Natural killer cell (primary cell): ENCODE results near the gene DYNC2H1. TPM values are rescaled to one million over a fixed set of nuclear protein-coding genes. Genes with fewer than 3 reads are reported as not detected.

Experiments
- ATAC-seq, 3 donors: fragments of 150-1000 bp in 2 of 3; fragments of 200-7000 bp in 1 of 3; cut with Tn5 transposase; 1 replicate in 1 of 3; 2 replicates in 2 of 3; pipeline ENCODE4 v1.10.0; 2021; ENCODE audit warnings: mild to moderate bottlenecking in 2 of 3, moderate library complexity in 2 of 3
- DNase-seq, 2 donors: peaks; one replicate each; pipeline versions ENCODE4 v3.0.0 to v3.0.0-alpha.2; 2013 to 2021; ENCODE audit warnings: mixed read lengths in 1 of 2
- H3K27ac ChIP-seq: one replicate; pipeline ENCODE4 v1.5.1; 2013; ENCODE audit warnings: mild to moderate bottlenecking, low read length
- H3K27me3 ChIP-seq: one replicate; pipeline ENCODE4 v1.6.1; 2013; ENCODE audit warnings: low read length; ENCODE audit not compliant: control insufficient read depth, insufficient read depth
- H3K36me3 ChIP-seq: one replicate; pipeline ENCODE4 v1.6.1; 2013; ENCODE audit warnings: low read length; ENCODE audit not compliant: control insufficient read depth, insufficient read depth
- H3K4me1 ChIP-seq: one replicate; pipeline ENCODE4 v1.6.1; 2013; ENCODE audit warnings: low read length; ENCODE audit not compliant: control insufficient read depth, insufficient read depth
- H3K4me3 ChIP-seq: one replicate; pipeline ENCODE4 v1.5.1; 2013; ENCODE audit warnings: low read length
- H3K9me3 ChIP-seq: one replicate; pipeline ENCODE4 v1.6.1; 2013; ENCODE audit warnings: low read length; ENCODE audit not compliant: control insufficient read depth, insufficient read depth
- H3K27ac Mint-ChIP-seq, 2 donors: one replicate each; pipeline ENCODE4 v1.8.0; 2022; ENCODE audit warnings: mild to moderate bottlenecking in 2 of 2, mixed read lengths in 2 of 2, moderate library complexity in 1 of 2
- H3K27me3 Mint-ChIP-seq, 2 donors: one replicate each; pipeline ENCODE4 v1.8.0; 2022; ENCODE audit warnings: low read depth in 2 of 2, mixed read lengths in 2 of 2
- H3K36me3 Mint-ChIP-seq: one replicate; pipeline ENCODE4 v1.8.0; 2022; ENCODE audit warnings: mixed read lengths
- H3K4me1 Mint-ChIP-seq, 2 donors: one replicate each; pipeline ENCODE4 v1.8.0; 2022; ENCODE audit warnings: mixed read lengths in 2 of 2
- H3K4me3 Mint-ChIP-seq: one replicate; pipeline ENCODE4 v1.8.0; 2022; ENCODE audit warnings: mild to moderate bottlenecking, moderate library complexity, mixed read lengths
- H3K9me3 Mint-ChIP-seq, 2 donors: one replicate each; pipeline ENCODE4 v1.8.0; 2022; ENCODE audit warnings: mixed read lengths in 2 of 2
- CTCF ChIP-seq: fragments of 200-600 bp; IDR thresholded peaks from one replicate; pipeline ENCODE4 v1.8.0; 2022; ENCODE audit warnings: antibody characterized with exemption
- WGBS: methylation state at CpG from one replicate; pipeline ENCODE4 v1.1.7; 2013; ENCODE audit warnings: missing lambda C conversion rate; ENCODE audit not compliant: insufficient coverage; 5-methylcytosine and 5-hydroxymethylcytosine counted together
- intact Hi-C: fragments of 100-400 bp; cut with micrococcal nuclease; formaldehyde crosslinking; loops from one replicate; pipeline ENCODE4 v1.14.2; 2022
- total RNA-seq, 4 donors: library from RNA; stranded (reverse); fragments of 120-200 nt in 1 of 4; gene quantifications; one replicate each; pipeline versions ENCODE4 v1.2.3 to v1.2.4, GENCODE V29; 2013 to 2022

Gene DYNC2H1
- total RNA-seq, 3 donors from 2014 or later (not counting 1 experiment from before 2014, with no cell fraction given), result 4.1 to 7.5 (median 4.4) TPM

- intact Hi-C loops, result no loop called here
- TF ChIP-seq CTCF, result no peak
- no peaks in the 10 kb centered on the region for H3K36me3 ChIP-seq
- no peak overlapping the region for H3K4me3 Mint-ChIP-seq
- ATAC-seq, result no peak
- H3K27me3 Mint-ChIP-seq, result no peaks in the 10 kb centered on the region
- 91% methylated on average over 5 of the region's 5 CpGs for WGBS
- H3K4me1 Mint-ChIP-seq, result no peaks in the 10 kb centered on the region
- no peaks in the 10 kb centered on the region for H3K36me3 Mint-ChIP-seq
- no peaks in the 10 kb centered on the region for H3K4me1 ChIP-seq
- no peak overlapping the region for H3K27ac Mint-ChIP-seq
- H3K9me3 Mint-ChIP-seq, result peaks cover 9 to 10% of the 10 kb centered on the region in 2 donors
- no peaks in the 10 kb centered on the region for H3K27me3 ChIP-seq
- H3K27ac ChIP-seq, result no peak overlapping the region
- no peak overlapping the region for H3K4me3 ChIP-seq
- H3K9me3 ChIP-seq, result no peaks in the 10 kb centered on the region
- DNase-seq, result no peak
Measured at GRCh38 chr11:103441021-103441420, 331.8 kb downstream of the DYNC2H1 start.

- Histone ChIP-seq H3K27me3 (no peaks in the 10 kb centered on the region), H3K36me3 (no peaks in the 10 kb centered on the region), H3K9me3 (no peaks in the 10 kb centered on the region), H3K27ac (no peak overlapping the region), H3K4me3 (no peak overlapping the region), H3K4me1 (no peaks in the 10 kb centered on the region)
- intact Hi-C loops, result no loop called here
- Mint-ChIP-seq H3K27me3 (no peaks in the 10 kb centered on the region), H3K36me3 (no peaks in the 10 kb centered on the region), H3K4me3 (no peak overlapping the region), H3K4me1 (no peaks in the 10 kb centered on the region), H3K27ac (no peak overlapping the region), H3K9me3 (peaks cover 2 to 3% of the 10 kb centered on the region in 2 donors)
- TF ChIP-seq CTCF, result no peak
- DNase-seq (no peak), ATAC-seq (no peak)
- WGBS, result 81% methylated on average over 3 of the region's 3 CpGs
Measured at GRCh38 chr11:103448966-103449365, 339.7 kb downstream of the DYNC2H1 start.

GRCh38 chr11:103450241-103450640 lies 341.0 kb downstream of the DYNC2H1 start:
- no peaks in the 10 kb centered on the region for H3K4me1 ChIP-seq
- H3K27ac ChIP-seq, result no peak overlapping the region
- no peaks in the 10 kb centered on the region for H3K27me3 ChIP-seq
- Mint-ChIP-seq H3K27me3 (no peaks in the 10 kb centered on the region), H3K36me3 (no peaks in the 10 kb centered on the region), H3K9me3 (peaks cover 2 to 3% of the 10 kb centered on the region in 2 donors), H3K4me1 (no peaks in the 10 kb centered on the region), H3K27ac (no peak overlapping the region), H3K4me3 (no peak overlapping the region)
- TF ChIP-seq CTCF, result no peak
- 100% methylated on average over 2 of the region's 4 CpGs for WGBS
- H3K4me3 ChIP-seq, result no peak overlapping the region
- H3K36me3 ChIP-seq, result no peaks in the 10 kb centered on the region
- intact Hi-C loops, result no loop called here
- ATAC-seq, result no peak
- DNase-seq, result no peak
- no peaks in the 10 kb centered on the region for H3K9me3 ChIP-seq

GRCh38 chr11:103453126-103453525 lies 343.9 kb downstream of the DYNC2H1 start:
- Mint-ChIP-seq H3K4me1 (no peaks in the 10 kb centered on the region), H3K36me3 (no peaks in the 10 kb centered on the region), H3K4me3 (no peak overlapping the region), H3K27me3 (no peaks in the 10 kb centered on the region), H3K27ac (no peak overlapping the region), H3K9me3 (no peaks in the 10 kb centered on the region)
- intact Hi-C loops, result no loop called here
- WGBS, result no CpG with 5 or more reads among the region's 3 CpGs
- TF ChIP-seq CTCF, result no peak
- DNase-seq (no peak), ATAC-seq (no peak)
- Histone ChIP-seq H3K4me1 (no peaks in the 10 kb centered on the region), H3K27ac (no peak overlapping the region), H3K9me3 (no peaks in the 10 kb centered on the region), H3K36me3 (no peaks in the 10 kb centered on the region), H3K27me3 (no peaks in the 10 kb centered on the region), H3K4me3 (no peak overlapping the region)
